ENCODE data around the gene ST3GAL3. TPM values are rescaled to one million over a fixed set of nuclear protein-coding genes. Genes with fewer than 3 reads are reported as not detected.

ST3GAL3 gene
- total and polyA plus RNA-seq, 5 experiments from 2014 or later: 7.5 to 23.0 (median 10.9) TPM

GRCh38 chr1:43839056-43839455 lies 131.7 kb downstream of the ST3GAL3 start:
- Mint-ChIP-seq H3K27me3 (no peaks in the 10 kb centered on the region), H3K9me3 (peaks cover 0 to 11% (median 4%) of the 10 kb centered on the region in 9 donors), H3K27ac (no peak overlapping the region), H3K4me3 (no peak overlapping the region), H3K36me3 (peaks cover 12 to 63% (median 50%) of the 10 kb centered on the region in 3 donors), H3K4me1 (peaks cover 20 to 33% (median 33%) of the 10 kb centered on the region in 4 donors)
- DNase-seq: no peak
- ATAC-seq: no peak
- POLR2A ChIA-PET: no interaction called here

GRCh38 chr1:43841321-43842174 lies 134.2 kb downstream of the ST3GAL3 start:
- POLR2A ChIA-PET: no interaction called here
- ATAC-seq (no peak), DNase-seq (no peak)
- no peak overlapping the region for H3K4me3 Mint-ChIP-seq
- peaks cover 7 to 8% (median 8%) of the 10 kb centered on the region in 4 donors for H3K4me1 Mint-ChIP-seq
- no peaks in the 10 kb centered on the region for H3K27me3 Mint-ChIP-seq
- peak overlapping the region in 1 of 10 donors; percentile 1 for H3K27ac Mint-ChIP-seq
- H3K9me3 Mint-ChIP-seq: peaks cover 0 to 11% (median 4%) of the 10 kb centered on the region in 9 donors
- H3K36me3 Mint-ChIP-seq: peaks cover 12 to 65% (median 55%) of the 10 kb centered on the region in 3 donors

GRCh38 chr1:43842175-43842498 lies 134.8 kb downstream of the ST3GAL3 start:
- H3K4me3 Mint-ChIP-seq: no peak overlapping the region
- DNase-seq (no peak), ATAC-seq (no peak)
- H3K36me3 Mint-ChIP-seq: peaks cover 12 to 65% (median 55%) of the 10 kb centered on the region in 3 donors
- no peaks in the 10 kb centered on the region for H3K27me3 Mint-ChIP-seq
- peaks cover 2 to 3% (median 3%) of the 10 kb centered on the region in 4 donors for H3K4me1 Mint-ChIP-seq
- H3K9me3 Mint-ChIP-seq: peaks cover 0 to 11% (median 4%) of the 10 kb centered on the region in 9 donors
- POLR2A ChIA-PET: no interaction called here
- H3K27ac Mint-ChIP-seq: peak overlapping the region in 1 of 10 donors; percentile 1

- Mint-ChIP-seq H3K36me3 (peaks cover 12 to 60% (median 54%) of the 10 kb centered on the region in 3 donors), H3K4me3 (no peak overlapping the region), H3K27me3 (no peaks in the 10 kb centered on the region), H3K4me1 (peaks cover 0 to 6% (median 1%) of the 10 kb centered on the region in 4 donors), H3K27ac (no peak overlapping the region), H3K9me3 (peaks cover 0 to 11% (median 4%) of the 10 kb centered on the region in 9 donors)
- no peak for ATAC-seq
- DNase-seq: no peak
- POLR2A ChIA-PET: no interaction called here
Observed at GRCh38 chr1:43843684-43844083, 136.3 kb downstream of the ST3GAL3 start.

- Mint-ChIP-seq H3K9me3 (peaks cover 0 to 11% (median 4%) of the 10 kb centered on the region in 9 donors), H3K27ac (no peak overlapping the region), H3K4me3 (no peak overlapping the region), H3K36me3 (peaks cover 12 to 56% (median 49%) of the 10 kb centered on the region in 3 donors), H3K4me1 (peaks cover 0 to 6% (median 1%) of the 10 kb centered on the region in 4 donors), H3K27me3 (no peaks in the 10 kb centered on the region)
- ATAC-seq: no peak
- no peak for DNase-seq
- POLR2A ChIA-PET: no interaction called here
Observed at GRCh38 chr1:43844114-43844513, 136.8 kb downstream of the ST3GAL3 start.

- POLR2A ChIA-PET: interaction anchor here (0.6 kb wide), 1 partner anchor 122 kb away, joined by 3 read pairs; the partner anchor contains the start of gene DPH2
- DNase-seq (no peak), ATAC-seq (no peak)
- H3K27ac Mint-ChIP-seq: no peak overlapping the region
- H3K36me3 Mint-ChIP-seq: peaks cover under 1 to 25% (median 21%) of the 10 kb centered on the region in 3 donors
- peaks cover 4 to 14% (median 8%) of the 10 kb centered on the region in 4 donors for H3K4me1 Mint-ChIP-seq
- peaks cover 0 to 3% (median under 1%) of the 10 kb centered on the region in 9 donors for H3K9me3 Mint-ChIP-seq
- H3K4me3 Mint-ChIP-seq: no peak overlapping the region
- H3K27me3 Mint-ChIP-seq: no peaks in the 10 kb centered on the region
Observed at GRCh38 chr1:43847290-43847689, 140.0 kb downstream of the ST3GAL3 start.

GRCh38 chr1:43847882-43848281 lies 140.5 kb downstream of the ST3GAL3 start:
- Mint-ChIP-seq H3K9me3 (peaks cover 0 to 2% (median 0%) of the 10 kb centered on the region in 9 donors), H3K27ac (no peak overlapping the region), H3K4me1 (peaks cover 5 to 16% (median 13%) of the 10 kb centered on the region in 4 donors), H3K36me3 (peaks cover 0 to 19% (median 15%) of the 10 kb centered on the region in 3 donors), H3K27me3 (no peaks in the 10 kb centered on the region), H3K4me3 (no peak overlapping the region)
- POLR2A ChIA-PET: no interaction called here
- DNase-seq (no peak), ATAC-seq (no peak)

- no peak for DNase-seq
- Mint-ChIP-seq H3K4me3 (no peak overlapping the region), H3K4me1 (peaks cover 9 to 33% (median 28%) of the 10 kb centered on the region in 4 donors), H3K36me3 (peaks cover 3 to 5% (median 5%) of the 10 kb centered on the region in 3 donors), H3K9me3 (peaks cover 0 to 2% (median 0%) of the 10 kb centered on the region in 9 donors), H3K27me3 (no peaks in the 10 kb centered on the region), H3K27ac (no peak overlapping the region)
- no peak for ATAC-seq
- POLR2A ChIA-PET: interaction anchor here (0.7 kb wide), 1 partner anchor 15 kb away, joined by 4 read pairs; no protein-coding TSS in a partner anchor
Observed at GRCh38 chr1:43849670-43850069, 142.3 kb downstream of the ST3GAL3 start.

- H3K36me3 Mint-ChIP-seq: peaks cover 7 to 12% (median 7%) of the 10 kb centered on the region in 3 donors
- H3K4me1 Mint-ChIP-seq: peaks cover 13 to 37% (median 28%) of the 10 kb centered on the region in 4 donors
- H3K4me3 Mint-ChIP-seq: no peak overlapping the region
- ATAC-seq (no peak), DNase-seq (no peak)
- peaks cover 0 to 2% (median 0%) of the 10 kb centered on the region in 9 donors for H3K9me3 Mint-ChIP-seq
- POLR2A ChIA-PET: no interaction called here
- H3K27me3 Mint-ChIP-seq: no peaks in the 10 kb centered on the region
- H3K27ac Mint-ChIP-seq: peak overlapping the region in 1 of 10 donors; percentile 21
Observed at GRCh38 chr1:43850591-43851233, 143.4 kb downstream of the ST3GAL3 start.

- H3K4me3 Mint-ChIP-seq: no peak overlapping the region
- ATAC-seq: no peak
Observed at GRCh38 chr1:43851561-43852338, 144.4 kb downstream of the ST3GAL3 start.

GRCh38 chr1:43853161-43853921 lies 146.0 kb downstream of the ST3GAL3 start:
- Mint-ChIP-seq H3K36me3 (peaks cover 7 to 18% (median 14%) of the 10 kb centered on the region in 3 donors), H3K27ac (peak overlapping the region in 1 of 10 donors; percentile 26), H3K9me3 (peaks cover 0 to 2% (median 0%) of the 10 kb centered on the region in 9 donors), H3K4me3 (peak overlapping the region in 1 of 10 donors; percentile 7), H3K4me1 (peaks cover 13 to 31% (median 26%) of the 10 kb centered on the region in 4 donors), H3K27me3 (no peaks in the 10 kb centered on the region)
- DNase-seq (peak in 6 of 10 donors; percentile 6 to 39 (median 22)), ATAC-seq (peak in 1 of 2 donors; percentile 59)
- POLR2A ChIA-PET: no interaction called here

More at GRCh38 chr1:43851561-43852338, 144.4 kb downstream of the ST3GAL3 start:
- peak overlapping the region in 1 of 10 donors; percentile 63 for H3K27ac Mint-ChIP-seq
- no peak for DNase-seq
- peaks cover 0 to 2% (median 0%) of the 10 kb centered on the region in 9 donors for H3K9me3 Mint-ChIP-seq
- H3K27me3 Mint-ChIP-seq: no peaks in the 10 kb centered on the region
- H3K4me1 Mint-ChIP-seq: peaks cover 13 to 37% (median 28%) of the 10 kb centered on the region in 4 donors
- POLR2A ChIA-PET: no interaction called here
- peaks cover 7 to 17% (median 11%) of the 10 kb centered on the region in 3 donors for H3K36me3 Mint-ChIP-seq
